Effector memory CD4-positive, alpha-beta T cell (primary cell): ENCODE data around the gene GOLGA6L9.
"Not testable (repeated sequence)": the region's sequence is repeated elsewhere in the genome, so short reads cannot be mapped to it uniquely, and the experiment has no call there.

Experiments
- DNase-seq, 3 donors: peaks; one replicate each; pipeline ENCODE4 v3.0.0-alpha.2; 2020
- H3K27ac ChIP-seq: 2 replicates; pipeline ENCODE4 v1.7.0; 2013; ENCODE audit warnings: mild to moderate bottlenecking, low read length, moderate library complexity; ENCODE audit not compliant: insufficient read depth, poor library complexity, severe bottlenecking
- H3K27me3 ChIP-seq: replicated peaks from 2 replicates; pipeline ENCODE4 v1.7.0; 2013; ENCODE audit warnings: mild to moderate bottlenecking, low read length; ENCODE audit not compliant: insufficient read depth, control insufficient read depth, poor library complexity, severe bottlenecking
- H3K36me3 ChIP-seq: 2 replicates; pipeline ENCODE4 v1.7.0; 2013; ENCODE audit warnings: mild to moderate bottlenecking, low read length, moderate library complexity; ENCODE audit not compliant: control insufficient read depth, insufficient read depth
- H3K4me1 ChIP-seq: 2 replicates; pipeline ENCODE4 v1.7.0; 2013; ENCODE audit warnings: low read length, mild to moderate bottlenecking; ENCODE audit not compliant: control insufficient read depth, insufficient read depth, poor library complexity, severe bottlenecking
- H3K4me3 ChIP-seq: 2 replicates; pipeline ENCODE4 v1.7.0; 2013; ENCODE audit warnings: low read length, low read depth, mild to moderate bottlenecking; ENCODE audit not compliant: insufficient read depth, poor library complexity, severe bottlenecking
- H3K9me3 ChIP-seq: 2 replicates; pipeline ENCODE4 v1.7.0; 2013; ENCODE audit warnings: mild to moderate bottlenecking, low read length, moderate library complexity; ENCODE audit not compliant: control insufficient read depth

The GOLGA6L9 gene

DNA sequence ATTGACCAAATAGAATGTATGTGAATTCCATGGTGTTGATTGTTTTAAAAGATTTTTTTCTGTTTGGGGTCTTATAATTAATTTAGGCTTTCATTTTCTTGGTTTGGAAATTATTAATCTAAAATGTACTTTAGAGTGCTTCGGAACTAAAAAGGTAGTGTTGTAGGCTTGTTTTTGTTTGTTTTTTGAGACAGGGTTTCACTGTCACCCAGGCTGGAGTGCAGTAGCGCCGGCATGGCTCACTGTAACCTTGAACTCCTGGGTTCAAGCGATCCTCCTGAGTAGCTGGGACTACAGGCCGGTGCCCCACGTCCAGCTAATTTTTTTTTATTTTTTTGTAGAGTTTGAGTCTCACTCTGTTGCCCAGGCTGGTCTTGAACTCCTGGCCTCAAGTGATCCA, 27.7 kb upstream of the GOLGA6L9 start:
- not testable (repeated sequence) for H3K4me1 ChIP-seq, DNase-seq, H3K27me3 ChIP-seq, H3K36me3 ChIP-seq, H3K9me3 ChIP-seq, H3K4me3 ChIP-seq, H3K27ac ChIP-seq

DNA sequence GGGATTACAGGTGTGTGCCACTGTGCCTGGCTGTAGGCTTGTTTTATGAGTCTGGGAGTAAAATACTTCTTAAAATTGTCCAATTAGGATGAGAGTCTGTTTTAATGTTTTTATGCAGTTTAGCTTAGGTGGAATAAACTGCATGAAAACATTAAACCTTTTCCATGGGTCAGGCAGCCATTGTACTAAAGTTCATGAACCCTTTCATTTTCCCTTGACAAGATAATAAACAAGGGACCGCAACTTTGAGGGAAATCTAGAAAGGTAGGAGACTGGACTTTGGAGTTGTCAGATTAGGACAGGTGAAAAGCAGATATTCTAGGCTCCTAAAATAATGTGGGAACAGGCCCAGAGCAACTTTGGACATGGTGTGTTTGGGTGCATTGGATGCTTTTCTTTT, 27.3 kb upstream of the GOLGA6L9 start:
- not testable (repeated sequence) for H3K4me3 ChIP-seq, H3K27ac ChIP-seq, DNase-seq, H3K36me3 ChIP-seq, H3K27me3 ChIP-seq, H3K9me3 ChIP-seq, H3K4me1 ChIP-seq

DNA sequence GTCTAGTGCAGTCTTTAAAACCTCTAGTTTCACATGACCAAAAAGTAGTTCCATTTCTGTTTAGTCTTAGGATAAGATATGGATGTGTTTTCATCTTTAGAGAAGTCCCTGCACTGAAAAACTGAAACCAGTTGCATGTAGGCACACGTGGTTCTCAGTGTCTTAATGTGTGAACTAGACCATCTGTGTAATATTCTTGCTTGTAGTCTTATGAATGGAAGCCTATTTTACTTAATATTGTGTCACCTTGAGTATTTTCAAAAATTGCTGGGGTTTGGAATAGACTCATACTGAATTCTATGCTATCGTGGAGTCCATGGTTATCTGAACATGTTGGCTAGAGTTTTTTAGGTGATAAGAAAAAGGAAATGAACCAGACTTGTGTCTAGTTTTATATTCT, 23.4 kb upstream of the GOLGA6L9 start:
- H3K36me3 ChIP-seq, H3K27me3 ChIP-seq, H3K9me3 ChIP-seq, H3K4me1 ChIP-seq, H3K27ac ChIP-seq, H3K4me3 ChIP-seq, DNase-seq: not testable (repeated sequence)

DNA sequence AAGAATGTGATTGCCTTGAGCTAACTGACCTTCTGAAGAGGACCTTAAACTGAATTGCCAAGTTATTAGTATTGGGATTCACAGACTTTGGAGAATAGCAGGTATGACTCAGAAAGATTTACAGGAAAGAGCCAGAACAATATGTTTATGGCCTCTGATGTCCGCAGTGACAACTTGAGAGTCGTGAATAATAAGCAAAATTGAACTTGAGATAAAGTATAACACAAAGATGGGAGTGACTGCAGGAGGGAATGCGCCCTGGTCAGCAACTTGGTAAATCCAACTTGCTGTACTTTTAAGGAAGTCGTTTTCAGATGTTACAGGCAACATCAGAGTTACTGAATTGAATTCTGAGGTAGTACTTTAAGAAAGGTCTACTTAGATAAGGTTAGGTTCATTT, 19.3 kb upstream of the GOLGA6L9 start:
- not testable (repeated sequence) for H3K4me1 ChIP-seq, DNase-seq, H3K36me3 ChIP-seq, H3K9me3 ChIP-seq, H3K27me3 ChIP-seq, H3K27ac ChIP-seq, H3K4me3 ChIP-seq

DNA sequence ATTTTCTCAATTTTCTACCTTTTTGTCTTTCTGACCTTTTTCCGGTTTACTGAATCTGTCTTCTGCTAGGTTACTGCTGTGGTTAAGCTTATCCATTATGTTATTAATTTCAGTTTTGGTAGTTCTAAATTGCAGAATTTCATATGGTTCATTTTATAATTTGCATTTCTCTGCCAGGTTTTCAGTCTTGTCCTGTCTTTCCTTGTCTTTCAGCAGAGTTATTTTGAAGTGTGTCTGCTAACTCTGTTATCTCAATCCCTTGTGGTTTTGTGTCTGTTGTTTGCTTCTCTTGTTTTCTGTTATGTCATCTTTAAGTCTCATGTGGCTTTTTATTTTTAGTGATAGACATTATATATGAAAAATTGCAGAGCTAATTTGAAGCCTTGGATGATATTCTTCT, 18.0 kb upstream of the GOLGA6L9 start:
- not testable (repeated sequence) for H3K4me1 ChIP-seq, H3K36me3 ChIP-seq, H3K4me3 ChIP-seq, DNase-seq, H3K9me3 ChIP-seq, H3K27ac ChIP-seq, H3K27me3 ChIP-seq

DNA sequence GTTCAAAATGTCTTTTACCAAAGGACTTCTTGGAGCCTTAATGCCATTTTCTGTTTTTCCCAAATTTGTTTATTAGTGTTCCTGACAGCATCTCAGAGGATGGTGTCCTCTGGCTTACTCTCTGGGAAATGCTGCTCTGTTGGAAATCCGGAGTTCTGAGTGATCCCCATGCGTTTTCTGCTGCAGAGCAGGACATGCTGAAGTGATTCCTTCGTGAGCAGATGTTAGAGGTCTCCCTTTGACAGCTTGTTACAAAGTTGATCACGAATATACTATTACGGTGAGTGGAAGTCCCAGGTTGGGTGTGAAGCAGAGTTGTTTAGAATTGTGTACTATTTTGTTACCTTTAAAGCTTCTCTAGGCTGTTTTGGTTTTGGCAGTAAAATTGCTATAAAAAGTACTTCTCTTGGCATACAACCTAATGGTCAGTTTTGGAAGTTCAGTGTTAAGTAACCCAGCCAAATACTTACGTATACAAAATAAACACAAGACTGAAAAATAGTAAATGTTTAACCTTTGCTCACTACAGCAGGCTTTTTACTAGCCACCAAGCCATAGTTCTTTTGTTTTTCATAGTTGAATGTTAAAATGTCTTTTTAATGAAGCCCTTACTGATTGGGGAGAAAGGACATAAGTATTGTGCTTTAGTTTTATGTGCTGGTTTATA, 15.0 kb upstream of the GOLGA6L9 start:
- H3K4me1 ChIP-seq, H3K4me3 ChIP-seq, H3K27ac ChIP-seq, H3K9me3 ChIP-seq, H3K27me3 ChIP-seq, H3K36me3 ChIP-seq, DNase-seq: not testable (repeated sequence)

DNA sequence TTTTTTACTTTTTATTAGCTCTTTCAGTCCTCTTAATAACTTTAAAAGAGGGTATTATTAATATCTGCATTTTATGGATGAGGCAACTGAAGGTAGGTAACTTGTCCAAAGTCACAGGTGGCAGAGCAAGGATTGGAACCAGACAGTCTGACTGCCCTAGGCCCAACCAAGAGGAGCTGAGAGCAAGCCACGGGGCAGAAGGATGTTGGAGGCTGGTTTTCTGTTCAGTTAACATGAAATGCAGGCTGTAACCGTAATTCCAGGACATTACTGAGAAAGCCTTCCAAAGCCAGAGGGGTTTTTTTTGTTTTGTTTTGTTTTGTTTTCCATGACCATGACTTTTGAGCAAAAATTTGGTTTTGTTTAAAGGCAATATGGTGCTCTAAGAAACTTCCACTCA, 9.1 kb upstream of the GOLGA6L9 start:
- H3K9me3 ChIP-seq, DNase-seq, H3K4me3 ChIP-seq, H3K36me3 ChIP-seq, H3K27me3 ChIP-seq, H3K4me1 ChIP-seq, H3K27ac ChIP-seq: not testable (repeated sequence)

DNA sequence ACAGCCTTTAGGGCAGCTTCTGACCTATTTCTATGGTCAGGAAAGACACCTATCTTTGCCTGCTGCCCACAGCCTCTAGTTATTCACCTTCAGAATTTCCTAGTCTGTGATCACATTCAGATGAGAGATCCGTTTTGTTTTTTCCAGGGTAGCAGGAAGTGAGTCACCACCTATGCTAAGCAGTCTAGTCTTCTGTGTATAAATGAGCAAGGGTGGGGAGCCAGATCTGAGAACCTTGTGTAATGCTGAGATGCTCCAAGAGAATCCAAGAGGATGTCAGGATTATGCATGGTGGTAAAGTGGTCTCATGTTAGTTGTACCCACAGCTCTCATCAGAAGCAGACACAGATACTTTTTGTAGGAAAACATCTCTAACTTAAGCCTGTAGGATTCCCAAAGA, 8.7 kb upstream of the GOLGA6L9 start:
- not testable (repeated sequence) for DNase-seq, H3K9me3 ChIP-seq, H3K36me3 ChIP-seq, H3K4me3 ChIP-seq, H3K27me3 ChIP-seq, H3K27ac ChIP-seq, H3K4me1 ChIP-seq

DNA sequence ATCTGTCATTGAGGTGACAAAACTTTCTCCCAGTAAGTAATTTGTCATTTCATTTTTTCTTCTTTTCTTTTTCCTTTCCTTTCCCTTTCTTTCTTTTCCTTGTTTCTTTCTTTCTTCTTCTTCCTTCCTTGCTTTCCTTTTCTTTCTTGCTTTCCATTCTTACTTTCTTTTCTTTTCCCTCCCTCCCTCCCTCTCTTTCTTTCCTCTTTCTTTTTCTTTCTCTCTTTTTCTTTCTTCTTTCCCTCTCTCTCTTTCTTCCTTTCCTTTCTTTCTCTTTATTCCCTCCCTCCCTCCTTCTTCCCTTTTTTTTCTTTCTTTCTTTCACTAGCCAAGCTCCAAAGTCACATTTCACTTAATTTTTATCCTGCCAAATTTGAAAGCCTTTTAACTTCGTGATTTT, 2.5 kb upstream of the GOLGA6L9 start:
- H3K27ac ChIP-seq, H3K27me3 ChIP-seq, H3K4me3 ChIP-seq, H3K36me3 ChIP-seq, DNase-seq, H3K9me3 ChIP-seq, H3K4me1 ChIP-seq: not testable (repeated sequence)

DNA sequence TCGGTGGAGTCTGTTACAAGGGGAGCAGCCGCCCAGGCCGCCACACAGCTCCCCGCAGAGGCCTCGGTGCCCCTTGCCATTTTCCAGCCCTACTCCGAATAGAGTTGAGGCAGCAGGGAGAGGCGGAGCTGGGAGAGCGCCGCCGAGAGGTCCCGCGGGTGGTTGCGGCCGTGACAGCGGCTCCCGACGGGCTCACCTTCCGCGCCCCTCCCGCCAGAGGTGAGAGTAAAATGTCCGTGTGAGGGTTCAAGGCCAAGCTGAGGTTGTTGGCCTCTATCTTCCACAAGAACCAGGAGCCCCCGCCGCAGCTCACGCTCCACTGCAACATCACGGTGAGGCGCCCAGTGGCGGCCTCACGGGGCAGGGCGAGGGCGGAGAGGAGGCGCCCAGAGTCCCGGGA, 15.8 kb downstream of the GOLGA6L9 start:
- not testable (repeated sequence) for H3K27ac ChIP-seq

DNA sequence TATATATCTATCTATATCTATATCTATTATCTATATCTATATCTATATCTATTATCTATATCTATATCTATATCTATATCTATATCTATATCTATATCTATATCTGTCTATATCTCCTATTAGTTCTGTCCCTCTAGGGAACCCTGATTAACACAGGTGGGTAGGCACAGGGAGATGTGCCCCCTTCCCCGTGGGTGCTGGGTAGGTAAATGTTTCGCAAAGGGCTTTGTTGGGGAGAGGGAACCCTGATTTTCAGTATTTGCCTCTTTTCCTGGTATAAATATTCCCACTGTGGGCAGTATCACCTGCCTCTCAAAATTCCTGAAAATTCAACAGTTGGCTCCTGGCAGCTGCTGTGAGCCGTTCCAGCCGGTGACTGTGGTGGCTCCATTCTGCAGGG, 27.7 kb downstream of the GOLGA6L9 start:
- DNase-seq, H3K27ac ChIP-seq, H3K27me3 ChIP-seq, H3K4me1 ChIP-seq, H3K9me3 ChIP-seq, H3K36me3 ChIP-seq, H3K4me3 ChIP-seq: not testable (repeated sequence)

More for the DNA sequence above, 15.8 kb downstream of the GOLGA6L9 start:
- DNase-seq: peak; percentile 6 to 22 (median 7)
- H3K36me3 ChIP-seq, H3K9me3 ChIP-seq, H3K27me3 ChIP-seq, H3K4me1 ChIP-seq: not testable (repeated sequence)
- peak overlapping the region; percentile 29 for H3K4me3 ChIP-seq
